ENCODE measurements around the gene ATPAF2.
A peak's percentile ranks its signal among the peaks of the same experiment; 100 is the strongest.

The ATPAF2 gene

GRCh38 chr17:18015593-18015992 lies 23.4 kb downstream of the ATPAF2 start:
- no peak overlapping the region for H3K27ac ChIP-seq
- no peaks in the 10 kb centered on the region for H3K27me3 ChIP-seq (replicated peaks)
- no peaks in the 10 kb centered on the region for H3K36me3 ChIP-seq (replicated peaks)
- TF ChIP-seq CTCF (IDR thresholded peaks at IDR 0.05; ENCODE audit: low read depth, low read length, missing control alignments) = no peak
- no peak for DNase-seq
- in situ Hi-C loops (cut with HindIII; ENCODE audit: low pct_ligation_motif_present, low sequenced_read_pairs) = no loop called here
- no peak overlapping the region for H3K4me3 ChIP-seq (ENCODE audit: low read depth, low read length)

DNA sequence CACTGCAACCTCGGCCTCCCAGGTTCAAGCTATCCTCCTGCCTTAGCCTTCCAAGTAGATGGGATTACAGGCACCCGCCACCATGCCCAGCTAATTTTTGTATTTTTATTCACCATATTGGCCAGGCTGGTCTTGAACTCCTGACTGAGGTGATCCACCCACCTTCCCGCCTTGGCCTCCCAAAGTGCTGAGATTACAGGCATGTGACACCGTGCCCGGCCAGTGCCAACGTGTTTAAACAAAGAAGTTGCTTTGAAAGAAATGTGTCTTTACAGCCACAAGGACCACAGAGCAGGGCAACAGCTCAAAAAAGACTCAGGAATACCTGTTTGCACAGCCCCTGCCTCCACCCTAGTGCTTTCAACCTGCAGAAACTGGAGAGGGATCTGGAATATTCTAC lies 25.0 kb downstream of the ATPAF2 start:
- DNase-seq = no peak
- Histone ChIP-seq H3K27me3 (replicated peaks) (no peaks in the 10 kb centered on the region), H3K27ac (no peak overlapping the region), H3K36me3 (replicated peaks) (no peaks in the 10 kb centered on the region), H3K4me3 (ENCODE audit: low read depth, low read length) (no peak overlapping the region)
- no peak for TF ChIP-seq CTCF (IDR thresholded peaks at IDR 0.05; ENCODE audit: low read depth, low read length, missing control alignments)
- in situ Hi-C loops (cut with HindIII; ENCODE audit: low pct_ligation_motif_present, low sequenced_read_pairs) = no loop called here

GRCh38 chr17:18011286-18011685 lies 27.7 kb downstream of the ATPAF2 start:
- H3K27me3 ChIP-seq (replicated peaks) = no peaks in the 10 kb centered on the region
- H3K4me3 ChIP-seq (ENCODE audit: low read depth, low read length) = no peak overlapping the region
- H3K36me3 ChIP-seq (replicated peaks) = no peaks in the 10 kb centered on the region
- no peak overlapping the region for H3K27ac ChIP-seq
- in situ Hi-C loops (cut with HindIII; ENCODE audit: low pct_ligation_motif_present, low sequenced_read_pairs) = no loop called here
- no peak for DNase-seq
- no peak for TF ChIP-seq CTCF (IDR thresholded peaks at IDR 0.05; ENCODE audit: low read depth, low read length, missing control alignments)

DNA sequence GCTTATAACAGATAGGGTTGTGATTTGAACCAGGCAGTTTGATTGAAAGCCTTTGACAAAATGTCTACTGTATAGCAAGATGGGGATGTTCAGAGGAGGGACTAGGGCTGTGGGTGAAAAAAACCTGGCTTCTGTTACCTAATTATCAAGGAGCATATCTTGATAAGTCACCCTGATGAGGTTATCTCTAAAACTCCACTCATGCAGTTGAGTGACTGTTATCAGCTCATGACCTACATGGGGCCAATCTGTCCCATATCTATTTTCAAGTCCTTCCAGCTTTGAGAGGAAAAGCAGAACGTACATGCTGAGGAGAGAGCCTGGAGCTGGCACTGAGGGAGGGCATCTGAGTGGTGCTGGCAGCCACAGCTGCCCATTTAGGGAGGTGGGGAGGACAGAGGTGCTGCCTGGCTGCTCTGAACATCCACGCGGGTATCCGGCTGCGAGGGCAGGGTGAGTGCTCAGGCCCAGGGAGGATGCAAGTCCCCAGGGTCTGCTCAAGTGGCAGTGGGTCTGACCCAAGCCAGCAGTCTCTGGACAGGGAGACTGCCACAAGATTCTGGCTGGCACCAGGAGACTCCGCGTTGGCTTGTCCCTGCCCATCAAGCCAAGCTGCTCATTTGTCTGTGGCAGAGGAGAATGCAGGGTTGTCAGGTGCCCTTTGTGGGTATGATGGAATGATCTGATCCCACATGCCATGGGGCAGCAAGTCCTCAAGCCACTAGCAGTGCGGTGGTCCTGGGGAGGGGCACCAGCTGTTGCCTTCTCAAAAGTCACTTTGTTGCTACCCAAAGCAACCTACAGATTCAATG lies 29.2 kb downstream of the ATPAF2 start:
- no peak for DNase-seq
- H3K36me3 ChIP-seq (replicated peaks) = no peaks in the 10 kb centered on the region
- TF ChIP-seq CTCF (IDR thresholded peaks at IDR 0.05; ENCODE audit: low read depth, low read length, missing control alignments) = no peak
- H3K4me3 ChIP-seq (ENCODE audit: low read depth, low read length) = no peak overlapping the region
- no peaks in the 10 kb centered on the region for H3K27me3 ChIP-seq (replicated peaks)
- in situ Hi-C loops (cut with HindIII; ENCODE audit: low pct_ligation_motif_present, low sequenced_read_pairs) = no loop called here
- H3K27ac ChIP-seq = no peak overlapping the region

- Histone ChIP-seq H3K36me3 (replicated peaks) (no peaks in the 10 kb centered on the region), H3K27me3 (replicated peaks) (no peaks in the 10 kb centered on the region), H3K27ac (no peak overlapping the region), H3K4me3 (ENCODE audit: low read depth, low read length) (no peak overlapping the region)
- in situ Hi-C loops (cut with HindIII; ENCODE audit: low pct_ligation_motif_present, low sequenced_read_pairs) = no loop called here
- no peak for TF ChIP-seq CTCF (IDR thresholded peaks at IDR 0.05; ENCODE audit: low read depth, low read length, missing control alignments)
- DNase-seq = peak; percentile 38
These were observed 30.3 kb downstream of the ATPAF2 start for GRCh38 chr17:18008496-18009268.

Data from brain microvascular endothelial cell (primary cell).